ENCODE data around the gene FDXACB1.
A peak's percentile ranks its signal among the peaks of the same experiment; 100 is the strongest.

FDXACB1 gene, protein sequence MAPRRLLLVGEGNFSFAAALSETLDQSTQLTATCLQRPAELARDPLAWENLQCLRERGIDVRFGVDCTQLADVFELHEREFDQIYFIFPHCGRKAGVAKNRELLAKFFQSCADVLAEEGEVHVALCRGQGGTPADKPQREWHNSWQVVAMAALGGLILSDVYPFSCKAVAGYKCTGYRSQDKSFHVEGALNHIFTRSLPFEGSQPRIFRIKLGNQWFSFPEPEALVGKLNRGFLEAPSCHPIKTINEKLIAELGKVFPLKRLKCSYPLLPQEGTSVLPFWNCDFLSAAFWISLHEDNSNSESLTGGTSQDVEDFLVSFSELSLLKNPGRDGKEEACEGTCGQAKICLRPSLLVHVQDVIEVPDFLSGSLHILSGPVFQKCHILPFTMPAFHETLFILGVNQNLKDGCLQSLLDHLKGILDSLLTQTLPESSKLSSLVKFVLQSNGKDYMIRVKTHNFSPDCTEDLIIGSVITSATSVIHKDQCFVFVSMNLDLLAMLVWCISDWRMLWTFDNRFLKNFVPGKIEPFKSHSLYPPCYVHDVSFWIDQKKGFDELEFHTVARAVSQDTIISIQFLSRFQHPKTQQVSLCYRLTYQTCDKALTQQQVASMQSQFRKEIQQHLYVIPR

DNA sequence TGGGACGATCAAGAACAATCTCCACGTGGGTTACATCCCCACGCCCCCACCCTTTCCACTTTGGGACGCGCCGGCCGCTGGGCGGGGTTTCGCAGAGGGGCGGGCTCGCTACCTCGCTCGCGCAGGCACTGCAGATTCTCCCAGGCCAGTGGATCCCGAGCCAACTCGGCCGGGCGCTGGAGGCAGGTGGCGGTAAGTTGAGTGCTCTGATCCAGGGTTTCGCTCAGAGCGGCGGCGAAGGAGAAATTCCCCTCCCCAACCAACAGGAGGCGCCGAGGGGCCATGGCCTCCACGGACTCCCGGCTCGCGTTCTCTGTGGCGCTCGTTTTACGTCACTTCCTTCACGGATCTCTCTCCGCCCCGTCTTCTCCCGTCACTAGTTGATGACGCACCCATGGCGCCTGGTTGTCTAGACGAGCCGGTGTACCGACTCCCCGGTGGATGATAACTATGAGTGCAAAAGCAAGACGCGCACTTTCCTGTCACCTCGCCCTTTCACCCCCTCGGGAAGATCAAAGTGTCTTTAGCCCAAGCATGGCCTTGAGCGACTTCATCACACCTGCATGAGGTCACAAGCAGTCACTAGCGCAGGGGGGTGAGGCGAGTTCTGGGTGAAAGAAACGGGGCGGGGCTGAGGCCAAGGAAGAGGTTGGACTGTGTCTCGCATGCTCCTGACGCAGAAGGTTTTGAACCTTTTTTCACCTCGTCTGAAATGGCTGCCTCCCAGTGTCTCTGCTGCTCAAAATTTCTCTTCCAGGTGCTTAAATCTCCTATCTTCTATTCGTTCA lies at the start of gene FDXACB1, which contains the start of gene CFAP68:
Gene FDXACB1, minus strand, starts transcription at position 317 of the 788 bp plus-strand sequence. Its CDS starts 33 bp downstream, at position 284.
Gene CFAP68, plus strand, starts transcription at position 693 of the 788 bp plus-strand sequence. Its CDS starts 20 bp downstream, at position 713.
- Mint-ChIP-seq H3K9me3 (ENCODE audit: low read depth) (no peaks in the 10 kb centered on the region), H3K4me3 (peak within 1 kb of the TSS; percentile 97), H3K27ac (peak within 1 kb of the TSS; percentile 100), H3K36me3 (peaks cover 18% of the 10 kb centered on the region), H3K27me3 (no peaks in the 10 kb centered on the region), H3K4me1 (ENCODE audit: low read depth) (peaks cover 30% of the 10 kb centered on the region)

DNA sequence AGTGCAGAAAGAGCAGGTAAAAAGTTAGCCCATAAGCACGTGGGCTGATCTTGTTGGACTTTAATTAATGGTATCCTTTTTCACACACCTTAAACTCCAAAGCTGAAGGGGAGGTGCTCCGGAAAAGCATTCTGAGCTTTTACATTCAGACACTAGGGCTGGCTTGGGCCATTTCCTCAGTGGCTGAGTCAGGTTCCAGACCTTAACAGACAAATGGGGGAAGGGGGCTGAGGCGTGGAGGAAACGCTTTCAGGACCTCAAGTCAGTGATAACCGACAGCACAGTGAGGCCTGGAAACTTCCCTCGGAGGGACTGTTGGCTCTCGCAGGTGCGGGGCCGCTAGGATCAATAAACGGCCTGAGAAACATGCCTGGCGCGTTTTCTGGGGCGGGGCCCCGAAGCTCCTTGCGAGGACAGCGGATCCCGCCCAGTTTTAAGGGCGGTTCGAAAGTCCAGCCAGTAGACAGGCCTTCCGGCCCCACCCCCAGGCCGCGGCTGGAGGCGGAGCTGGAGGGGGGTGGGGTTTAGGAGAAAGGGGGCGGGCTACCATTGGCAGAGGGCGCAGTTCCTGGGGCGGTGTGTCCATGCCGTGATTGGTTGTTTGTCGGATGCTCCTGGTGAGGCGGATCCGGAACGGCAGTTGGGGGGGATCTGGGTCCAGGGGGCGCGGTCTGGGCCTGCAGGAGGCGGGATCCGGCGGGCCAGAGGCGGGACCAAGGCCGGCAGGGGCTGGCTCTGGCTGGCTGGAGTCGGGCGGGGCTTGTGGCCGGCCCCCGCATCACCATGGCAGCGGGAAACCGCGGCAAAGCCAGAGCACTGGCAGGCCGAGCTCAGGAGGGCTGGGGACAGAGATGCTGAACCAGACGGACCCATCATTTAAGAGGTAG lies 47.8 kb upstream of the FDXACB1 start:
- no peaks in the 10 kb centered on the region for H3K27me3 Mint-ChIP-seq
- H3K36me3 Mint-ChIP-seq, result no peaks in the 10 kb centered on the region
- no peaks in the 10 kb centered on the region for H3K9me3 Mint-ChIP-seq (ENCODE audit: low read depth)
- H3K27ac Mint-ChIP-seq, result peak overlapping the region; percentile 90
- peaks cover 19% of the 10 kb centered on the region for H3K4me1 Mint-ChIP-seq (ENCODE audit: low read depth)
- H3K4me3 Mint-ChIP-seq, result peak overlapping the region; percentile 87

DNA sequence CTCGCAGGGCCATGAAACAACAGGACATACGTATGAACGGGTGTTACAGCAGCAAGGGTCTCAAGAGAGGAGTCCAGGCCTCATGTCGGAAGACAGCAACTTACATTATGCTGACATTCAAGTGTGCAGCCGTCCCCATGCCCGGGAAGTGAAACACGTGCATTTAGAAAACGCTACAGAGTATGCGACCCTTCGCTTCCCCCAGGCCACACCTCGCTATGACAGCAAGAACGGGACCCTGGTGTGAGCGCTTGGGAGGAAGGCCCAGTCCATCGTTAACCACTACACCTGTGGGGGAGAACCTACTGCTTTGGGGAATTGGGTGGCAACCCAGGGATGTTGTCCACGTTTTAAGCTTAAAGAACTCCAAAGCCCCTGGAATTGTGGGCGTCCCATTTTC lies 47.0 kb upstream of the FDXACB1 start:
- H3K9me3 Mint-ChIP-seq (ENCODE audit: low read depth), result no peaks in the 10 kb centered on the region
- H3K27ac Mint-ChIP-seq, result no peak overlapping the region
- no peaks in the 10 kb centered on the region for H3K36me3 Mint-ChIP-seq
- peaks cover 16% of the 10 kb centered on the region for H3K4me1 Mint-ChIP-seq (ENCODE audit: low read depth)
- peak overlapping the region; percentile 87 for H3K4me3 Mint-ChIP-seq
- H3K27me3 Mint-ChIP-seq, result no peaks in the 10 kb centered on the region

DNA sequence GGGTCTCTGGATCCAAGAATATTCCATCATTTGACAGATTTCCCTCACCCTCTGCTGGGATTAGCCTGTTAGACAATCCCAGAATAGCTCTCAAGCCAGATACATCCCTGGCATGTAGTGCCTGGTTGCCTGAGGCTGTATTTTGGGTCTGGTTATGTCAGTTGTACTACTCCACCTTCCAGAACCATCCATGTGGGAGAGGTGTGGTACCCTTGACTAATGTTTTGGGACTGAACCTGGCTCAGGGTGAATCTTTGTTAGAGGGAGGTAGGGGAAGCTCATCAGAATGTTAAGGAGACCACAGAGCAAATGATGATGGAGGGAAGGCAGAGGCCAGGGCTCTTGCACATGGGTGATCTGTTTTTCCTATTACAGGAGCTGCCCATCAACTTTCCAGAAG lies 45.0 kb upstream of the FDXACB1 start:
- Mint-ChIP-seq H3K36me3 (no peaks in the 10 kb centered on the region), H3K27me3 (peaks cover 3% of the 10 kb centered on the region), H3K27ac (peak overlapping the region; percentile 4), H3K9me3 (ENCODE audit: low read depth) (no peaks in the 10 kb centered on the region), H3K4me1 (ENCODE audit: low read depth) (peaks cover 16% of the 10 kb centered on the region), H3K4me3 (no peak overlapping the region)

DNA sequence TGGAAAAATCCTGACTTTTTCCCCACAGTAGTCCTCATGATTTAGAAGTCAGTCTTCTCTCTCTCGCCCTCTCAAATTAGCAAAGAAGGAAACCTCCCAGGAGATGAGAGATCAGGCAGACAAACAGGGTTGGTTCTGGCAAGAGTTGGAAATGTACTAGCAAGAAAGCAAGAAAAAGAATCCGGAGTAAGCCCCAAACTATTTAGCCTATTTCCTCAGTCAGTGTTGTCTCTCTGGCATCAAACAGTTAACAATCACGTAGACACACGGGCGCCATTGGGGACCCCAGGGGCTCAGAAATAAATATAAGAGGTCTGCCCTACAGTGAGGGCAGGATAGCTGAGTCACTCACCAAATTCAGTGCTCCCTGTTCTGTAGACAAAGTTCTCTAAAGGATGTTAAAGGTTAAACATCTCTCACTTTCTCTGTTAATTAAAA lies 44.4 kb upstream of the FDXACB1 start:
- H3K4me3 Mint-ChIP-seq, result no peak overlapping the region
- H3K36me3 Mint-ChIP-seq, result no peaks in the 10 kb centered on the region
- H3K27me3 Mint-ChIP-seq, result peaks cover 3% of the 10 kb centered on the region
- H3K4me1 Mint-ChIP-seq (ENCODE audit: low read depth), result peaks cover 16% of the 10 kb centered on the region
- no peak overlapping the region for H3K27ac Mint-ChIP-seq
- H3K9me3 Mint-ChIP-seq (ENCODE audit: low read depth), result no peaks in the 10 kb centered on the region

DNA sequence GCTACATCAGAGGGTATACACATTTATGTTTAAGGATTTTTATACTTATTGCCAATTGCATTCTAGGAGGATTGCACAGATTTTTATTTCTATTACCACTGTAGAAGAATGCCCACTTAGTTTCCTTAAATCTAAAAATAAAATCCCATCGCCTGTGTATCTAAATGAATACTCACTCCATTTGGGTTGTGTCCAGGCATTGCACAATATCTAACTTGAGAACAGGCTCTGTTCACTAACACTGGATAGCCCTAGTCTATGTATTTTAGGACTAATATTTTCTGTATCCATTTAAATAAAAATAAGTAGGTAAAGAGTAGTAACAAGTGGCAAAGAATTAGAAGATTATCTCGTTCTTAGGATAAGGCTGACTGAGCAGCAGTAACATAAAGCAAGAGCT lies 43.8 kb upstream of the FDXACB1 start:
- no peaks in the 10 kb centered on the region for H3K36me3 Mint-ChIP-seq
- H3K27me3 Mint-ChIP-seq, result peaks cover 7% of the 10 kb centered on the region
- H3K4me1 Mint-ChIP-seq (ENCODE audit: low read depth), result peaks cover 16% of the 10 kb centered on the region
- H3K9me3 Mint-ChIP-seq (ENCODE audit: low read depth), result no peaks in the 10 kb centered on the region
- no peak overlapping the region for H3K27ac Mint-ChIP-seq
- no peak overlapping the region for H3K4me3 Mint-ChIP-seq

DNA sequence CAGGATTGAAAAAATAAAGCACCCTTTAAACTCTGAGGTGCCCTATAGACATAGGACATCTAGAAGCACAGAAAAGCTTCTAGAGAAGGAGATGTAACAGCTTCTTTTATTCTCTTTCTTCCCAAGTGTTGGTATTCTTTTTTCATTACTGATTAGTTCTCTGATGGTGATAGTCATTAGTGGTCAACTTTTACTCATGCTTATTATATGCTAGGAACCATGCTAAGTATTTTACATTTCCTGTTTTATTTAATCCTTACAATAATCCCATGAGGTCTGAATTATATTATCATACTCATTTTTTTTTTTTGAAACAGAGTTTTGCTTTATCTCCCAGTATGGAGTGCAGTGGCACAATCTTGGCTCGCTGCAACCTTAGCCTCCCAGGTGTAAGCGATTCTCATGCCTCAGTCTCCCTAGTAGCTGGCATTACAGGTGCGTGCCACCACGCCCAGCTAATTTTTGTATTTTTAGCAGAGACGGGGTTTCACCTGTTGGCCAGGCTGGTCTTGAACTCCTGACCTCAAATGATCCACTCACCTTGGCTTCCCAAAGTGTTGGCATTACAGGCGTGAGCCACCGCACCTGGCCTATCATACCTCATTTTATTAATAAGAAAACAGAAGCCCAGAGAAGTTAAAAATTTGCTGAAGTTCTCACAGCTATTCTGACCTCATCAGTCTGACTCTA lies 42.7 kb upstream of the FDXACB1 start:
- no peaks in the 10 kb centered on the region for H3K36me3 Mint-ChIP-seq
- peaks cover 11% of the 10 kb centered on the region for H3K27me3 Mint-ChIP-seq
- H3K4me3 Mint-ChIP-seq, result no peak overlapping the region
- H3K4me1 Mint-ChIP-seq (ENCODE audit: low read depth), result peaks cover 10% of the 10 kb centered on the region
- no peaks in the 10 kb centered on the region for H3K9me3 Mint-ChIP-seq (ENCODE audit: low read depth)
- H3K27ac Mint-ChIP-seq, result no peak overlapping the region

DNA sequence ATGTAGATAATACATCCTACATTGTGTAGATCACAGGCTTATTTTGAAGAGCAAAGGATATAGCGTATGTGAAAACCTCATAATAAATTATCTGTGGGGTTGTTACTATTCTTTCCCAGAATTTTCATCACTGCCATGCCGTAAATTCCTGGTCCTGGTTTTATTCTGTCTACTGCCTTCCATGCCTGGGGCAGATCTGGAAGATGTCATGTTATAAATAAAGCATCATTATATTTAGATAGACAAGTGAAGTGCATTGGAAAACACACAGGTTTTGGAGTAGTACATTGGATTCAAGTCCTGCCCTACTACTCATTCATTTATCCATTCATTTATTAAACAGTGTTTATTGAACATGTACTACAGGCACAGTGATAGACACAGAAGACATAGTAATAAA lies 41.9 kb upstream of the FDXACB1 start:
- no peak overlapping the region for H3K27ac Mint-ChIP-seq
- H3K4me1 Mint-ChIP-seq (ENCODE audit: low read depth), result peaks cover 3% of the 10 kb centered on the region
- peaks cover 15% of the 10 kb centered on the region for H3K27me3 Mint-ChIP-seq
- H3K36me3 Mint-ChIP-seq, result no peaks in the 10 kb centered on the region
- no peak overlapping the region for H3K4me3 Mint-ChIP-seq
- H3K9me3 Mint-ChIP-seq (ENCODE audit: low read depth), result no peaks in the 10 kb centered on the region

DNA sequence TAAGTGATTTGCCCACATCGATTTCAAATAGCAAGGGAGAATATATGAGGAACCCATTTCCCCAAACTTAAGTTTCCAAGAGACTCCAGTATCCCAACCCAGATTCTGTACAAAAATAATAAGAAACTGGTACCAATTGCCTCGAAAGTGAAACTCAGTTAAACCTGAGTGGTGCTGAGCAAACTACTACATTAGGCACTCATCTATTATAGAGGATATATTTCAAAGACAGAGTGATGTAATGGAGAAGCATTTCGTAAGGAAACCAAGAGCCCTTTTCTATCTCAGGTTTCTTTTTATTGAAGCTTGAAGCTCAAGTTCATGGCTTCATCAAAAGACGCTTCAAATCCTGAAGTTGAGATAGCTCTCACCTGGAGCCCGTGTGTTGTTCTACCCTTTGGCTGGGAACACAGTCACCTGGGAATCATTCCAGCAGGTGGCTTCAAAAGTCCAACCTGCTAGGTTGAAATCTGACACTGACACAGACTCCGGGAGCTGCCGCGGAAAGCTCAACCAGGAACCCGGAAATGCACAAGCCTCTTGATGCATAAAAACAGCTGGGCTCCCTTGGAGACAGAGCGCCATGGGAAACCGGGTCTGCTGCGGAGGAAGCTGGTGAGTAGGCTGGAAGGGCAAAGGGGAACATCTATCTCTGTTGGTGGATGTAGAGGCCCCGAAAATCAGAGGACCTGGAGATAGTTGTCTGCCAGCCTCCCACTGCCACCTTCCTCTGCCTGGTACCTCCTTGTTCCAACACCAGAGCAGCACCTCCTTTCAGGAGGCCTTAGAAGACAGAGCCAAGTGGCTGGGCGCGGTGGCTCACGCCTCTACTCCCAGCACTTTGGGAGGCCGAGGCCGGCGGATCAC lies 39.7 kb upstream of the FDXACB1 start, which contains the start of gene C11orf52:
Gene C11orf52, plus strand, starts transcription at position 524 of the 867 bp plus-strand sequence. Its CDS starts 60 bp downstream, at position 584.
- peaks cover 22% of the 10 kb centered on the region for H3K27me3 Mint-ChIP-seq
- H3K27ac Mint-ChIP-seq, result no peak within 1 kb of the TSS
- no peaks in the 10 kb centered on the region for H3K36me3 Mint-ChIP-seq
- H3K4me1 Mint-ChIP-seq (ENCODE audit: low read depth), result no peaks in the 10 kb centered on the region
- no peaks in the 10 kb centered on the region for H3K9me3 Mint-ChIP-seq (ENCODE audit: low read depth)
- no peak within 1 kb of the TSS for H3K4me3 Mint-ChIP-seq

DNA sequence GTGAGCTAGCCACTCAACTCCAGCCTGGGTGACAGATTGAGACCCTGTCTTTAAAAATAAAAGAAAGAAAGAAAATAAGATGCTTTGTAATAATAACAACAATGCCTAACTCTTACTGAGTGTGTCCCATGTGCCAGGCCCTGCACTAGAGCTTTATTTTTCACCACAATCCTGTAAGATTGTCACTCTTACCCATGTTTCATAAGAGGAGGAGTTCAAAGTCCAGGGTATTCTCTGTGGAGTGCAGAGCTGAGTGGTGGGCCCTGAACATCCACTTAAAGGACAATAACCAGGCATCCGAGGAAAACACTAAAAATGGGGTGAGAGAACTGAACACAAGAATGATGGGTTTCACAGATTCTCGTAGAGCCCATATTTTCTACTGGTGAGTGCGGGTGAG lies 38.8 kb upstream of the FDXACB1 start:
- Mint-ChIP-seq H3K27me3 (peaks cover 23% of the 10 kb centered on the region), H3K4me1 (ENCODE audit: low read depth) (no peaks in the 10 kb centered on the region), H3K27ac (no peak overlapping the region), H3K9me3 (ENCODE audit: low read depth) (no peaks in the 10 kb centered on the region), H3K4me3 (no peak overlapping the region), H3K36me3 (no peaks in the 10 kb centered on the region)

DNA sequence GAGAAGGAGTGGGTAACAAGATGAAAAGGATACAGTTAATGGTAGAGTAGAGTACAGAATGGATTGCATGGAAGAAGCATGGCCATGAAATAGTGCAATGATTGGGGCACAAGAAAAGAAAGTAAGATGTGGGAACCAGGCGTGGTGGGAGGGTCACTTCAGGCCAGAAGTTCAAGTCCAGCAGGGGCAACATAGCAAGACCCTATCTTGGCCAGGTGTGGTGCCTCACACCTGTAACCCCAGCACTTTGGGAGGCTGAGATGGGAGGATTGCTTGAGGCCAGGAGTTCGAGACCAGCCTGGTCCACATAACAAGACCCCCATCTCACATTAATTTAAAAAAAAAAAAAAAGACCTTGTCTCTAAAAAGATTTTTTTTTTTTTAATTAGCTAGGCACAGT lies 38.3 kb upstream of the FDXACB1 start:
- no peak overlapping the region for H3K4me3 Mint-ChIP-seq

DNA sequence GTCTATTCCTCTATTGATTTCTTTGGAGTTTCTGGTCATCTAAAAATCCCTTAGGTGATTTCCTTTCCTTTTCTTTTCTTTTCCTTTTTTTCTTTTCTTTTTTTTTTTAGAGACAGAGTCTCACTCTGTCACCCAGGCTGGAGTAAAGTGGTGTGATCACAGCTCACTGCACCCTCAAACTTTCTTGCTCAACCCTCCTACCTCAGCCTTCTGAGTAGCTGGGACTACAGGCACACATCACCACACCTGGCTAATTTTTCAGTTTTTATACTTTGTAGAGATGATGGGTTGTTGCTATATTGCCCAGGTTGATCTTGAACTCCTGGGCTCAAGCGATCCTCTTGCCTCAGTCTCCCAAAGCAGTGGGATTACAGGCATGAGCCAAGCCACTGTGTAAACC lies 37.8 kb upstream of the FDXACB1 start:
- Mint-ChIP-seq H3K9me3 (ENCODE audit: low read depth) (no peaks in the 10 kb centered on the region), H3K27me3 (peaks cover 23% of the 10 kb centered on the region), H3K4me3 (no peak overlapping the region), H3K27ac (no peak overlapping the region), H3K4me1 (ENCODE audit: low read depth) (no peaks in the 10 kb centered on the region), H3K36me3 (no peaks in the 10 kb centered on the region)

More for the DNA sequence above, 38.3 kb upstream of the FDXACB1 start:
- Mint-ChIP-seq H3K36me3 (no peaks in the 10 kb centered on the region), H3K27me3 (peaks cover 23% of the 10 kb centered on the region), H3K4me1 (ENCODE audit: low read depth) (no peaks in the 10 kb centered on the region), H3K27ac (no peak overlapping the region), H3K9me3 (ENCODE audit: low read depth) (no peaks in the 10 kb centered on the region)

DNA sequence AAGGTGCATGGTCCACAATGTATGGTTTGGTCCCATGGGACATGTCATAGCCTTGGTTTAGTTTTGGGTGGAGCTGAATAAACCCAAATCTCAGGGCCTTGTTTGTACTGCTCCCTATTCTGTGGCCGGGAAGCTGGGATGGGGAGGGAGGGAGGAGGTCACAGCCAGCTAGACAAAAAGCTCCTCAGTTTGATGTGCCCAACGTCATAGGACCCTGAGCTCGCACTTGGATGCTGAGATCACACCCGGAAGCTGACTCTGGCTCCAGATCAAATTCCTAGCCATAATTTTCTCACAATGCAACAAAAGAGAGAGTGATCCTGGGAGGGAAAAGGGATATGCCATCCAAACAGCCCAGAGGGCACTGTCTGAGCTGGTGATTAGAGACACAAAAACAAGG lies 35.0 kb upstream of the FDXACB1 start:
- Mint-ChIP-seq H3K27me3 (peaks cover 28% of the 10 kb centered on the region), H3K36me3 (no peaks in the 10 kb centered on the region), H3K4me1 (ENCODE audit: low read depth) (no peaks in the 10 kb centered on the region), H3K4me3 (no peak overlapping the region), H3K9me3 (ENCODE audit: low read depth) (no peaks in the 10 kb centered on the region), H3K27ac (no peak overlapping the region)
